ENCODE data around the gene KHNYN.

KHNYN gene

GRCh38 chr14:24425704-24426103, 4.0 kb upstream of the KHNYN start:
- no peak for DNase-seq

DNA sequence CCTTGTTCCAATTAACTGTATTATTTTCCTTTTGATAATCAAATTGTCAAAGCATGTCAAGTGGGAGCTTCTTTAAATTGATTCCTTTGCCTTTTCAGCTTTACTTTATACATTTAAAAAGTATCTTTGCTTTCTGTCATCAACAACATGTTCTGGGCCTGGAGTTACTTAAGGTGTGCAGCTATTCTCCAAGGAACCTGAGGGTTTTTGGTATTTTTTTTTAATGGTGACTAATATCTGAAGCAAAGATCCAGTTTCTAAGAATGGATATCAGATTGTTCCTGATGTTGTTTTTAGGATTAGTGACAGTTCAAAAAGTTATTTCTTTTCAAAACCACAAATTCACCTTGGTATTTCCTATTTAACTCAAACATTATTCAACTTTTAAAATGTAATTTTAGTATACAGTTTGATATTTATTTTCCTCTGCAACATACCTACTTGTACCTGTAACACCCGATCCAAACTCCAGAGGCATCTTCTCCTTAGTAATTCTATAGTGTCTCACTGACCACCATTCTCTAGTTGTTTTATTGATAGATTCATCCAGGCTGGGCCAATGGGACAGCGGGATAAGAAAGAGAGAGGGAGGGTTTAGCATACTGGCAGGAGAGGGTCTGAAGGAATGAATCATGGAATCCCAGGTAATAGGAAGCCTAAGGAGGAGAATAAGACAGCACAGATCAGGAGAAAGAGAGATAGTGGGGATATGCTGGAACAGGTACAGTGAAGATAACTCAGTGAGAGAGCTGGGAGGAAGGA, 3.4 kb upstream of the KHNYN start:
- no peak for DNase-seq

GRCh38 chr14:24426912-24427536, 2.7 kb upstream of the KHNYN start:
- no peak for DNase-seq

GRCh38 chr14:24427537-24428508, 1.9 kb upstream of the KHNYN start:
- no peak for DNase-seq

- DNase-seq = no peak
These were observed 943 bp upstream of the KHNYN start for GRCh38 chr14:24428628-24429394.

GRCh38 chr14:24430143-24430681, 458 bp downstream of the KHNYN start:
- DNase-seq = peak; percentile 43

DNA sequence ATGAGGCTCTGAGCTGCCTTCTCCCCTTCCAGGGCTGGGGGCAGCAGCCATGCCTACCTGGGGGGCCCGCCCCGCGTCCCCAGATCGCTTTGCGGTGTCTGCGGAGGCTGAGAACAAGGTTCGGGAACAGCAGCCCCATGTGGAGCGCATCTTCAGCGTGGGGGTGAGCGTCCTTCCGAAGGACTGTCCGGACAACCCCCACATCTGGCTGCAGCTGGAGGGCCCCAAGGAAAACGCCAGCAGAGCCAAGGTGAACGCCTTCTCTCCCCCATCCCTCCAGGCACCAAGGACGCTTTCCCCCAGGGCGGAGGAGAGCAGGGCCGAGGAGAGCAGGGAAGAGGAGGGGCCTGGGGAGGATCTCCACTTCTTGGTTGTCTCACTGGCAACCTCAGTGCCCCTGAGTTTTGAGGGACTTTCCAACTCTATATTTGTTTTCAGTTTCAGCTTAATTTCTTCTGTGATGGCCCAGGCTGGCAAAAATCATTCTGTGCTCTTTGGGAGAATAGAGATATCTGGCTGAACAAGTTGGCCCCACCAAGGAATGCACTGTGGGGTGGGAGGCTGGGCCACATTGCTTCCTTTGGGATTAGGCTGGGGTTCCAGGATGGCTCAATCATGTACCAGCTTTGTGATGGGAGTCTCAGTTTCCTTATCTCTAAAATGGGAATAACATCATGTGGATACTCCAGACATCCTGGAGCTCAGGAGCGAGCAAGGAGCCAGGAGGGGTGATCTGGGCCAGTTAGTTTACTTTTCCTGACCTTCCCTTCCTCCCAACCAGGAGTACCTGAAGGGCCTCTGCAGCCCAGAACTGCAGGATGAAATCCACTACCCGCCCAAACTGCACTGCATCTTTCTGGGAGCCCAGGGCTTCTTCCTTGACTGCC, 1.2 kb downstream of the KHNYN start:
- DNase-seq = no peak

GRCh38 chr14:24431569-24432258, 2.0 kb downstream of the KHNYN start:
- DNase-seq = peak; percentile 88

DNA sequence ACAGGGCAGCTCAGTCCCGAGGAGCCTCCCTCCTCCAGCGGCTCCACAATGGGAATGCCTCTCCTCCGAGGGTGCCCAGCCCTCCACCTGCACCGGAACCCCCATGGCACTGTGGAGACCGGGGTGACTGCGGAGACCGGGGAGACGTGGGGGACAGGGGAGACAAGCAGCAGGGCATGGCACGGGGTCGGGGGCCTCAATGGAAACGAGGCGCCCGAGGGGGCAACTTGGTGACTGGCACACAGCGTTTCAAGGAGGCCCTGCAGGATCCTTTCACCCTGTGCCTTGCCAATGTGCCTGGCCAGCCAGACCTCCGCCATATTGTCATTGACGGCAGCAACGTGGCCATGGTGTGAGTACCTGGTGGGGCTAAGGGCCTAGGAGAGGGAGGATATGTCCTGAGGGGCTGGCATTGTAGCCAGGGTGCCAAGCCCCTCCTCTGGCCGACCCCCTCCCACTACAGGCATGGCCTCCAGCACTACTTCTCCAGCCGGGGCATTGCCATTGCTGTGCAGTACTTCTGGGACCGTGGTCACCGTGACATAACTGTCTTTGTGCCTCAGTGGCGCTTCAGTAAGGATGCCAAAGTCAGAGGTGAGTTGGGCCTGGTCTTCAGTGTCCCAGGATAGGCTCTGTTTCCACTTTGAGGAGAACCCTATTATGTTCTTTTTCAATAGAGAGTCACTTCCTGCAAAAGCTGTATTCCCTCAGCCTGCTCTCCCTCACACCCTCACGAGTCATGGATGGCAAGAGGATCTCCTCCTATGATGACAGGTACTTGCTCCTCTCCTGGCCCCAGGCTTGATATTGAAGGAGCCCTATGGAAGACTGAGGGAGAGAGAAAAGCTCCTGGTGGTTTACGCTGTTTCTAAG, 2.7 kb downstream of the KHNYN start:
- no peak for DNase-seq

DNA sequence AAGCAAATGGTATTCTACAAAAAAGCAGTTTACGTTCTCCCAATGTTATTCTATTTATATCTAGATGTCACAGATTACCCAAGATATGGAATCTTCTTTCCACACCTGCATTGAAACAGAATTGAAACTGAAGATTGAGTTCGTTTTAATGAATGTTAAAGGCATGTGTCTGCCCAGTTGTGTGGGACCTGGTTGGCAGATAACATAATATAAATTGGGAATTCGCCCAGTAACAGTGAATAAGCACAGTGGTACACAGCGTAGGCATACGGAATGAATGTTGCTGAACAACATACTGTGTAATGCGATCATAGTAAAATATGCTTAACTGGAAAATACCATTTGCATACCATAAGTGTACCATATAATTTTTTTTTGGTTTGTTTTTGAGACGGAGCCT, 4.3 kb downstream of the KHNYN start:
- no peak for DNase-seq

GRCh38 chr14:24434676-24435075, 4.9 kb downstream of the KHNYN start:
- no peak for DNase-seq

DNA sequence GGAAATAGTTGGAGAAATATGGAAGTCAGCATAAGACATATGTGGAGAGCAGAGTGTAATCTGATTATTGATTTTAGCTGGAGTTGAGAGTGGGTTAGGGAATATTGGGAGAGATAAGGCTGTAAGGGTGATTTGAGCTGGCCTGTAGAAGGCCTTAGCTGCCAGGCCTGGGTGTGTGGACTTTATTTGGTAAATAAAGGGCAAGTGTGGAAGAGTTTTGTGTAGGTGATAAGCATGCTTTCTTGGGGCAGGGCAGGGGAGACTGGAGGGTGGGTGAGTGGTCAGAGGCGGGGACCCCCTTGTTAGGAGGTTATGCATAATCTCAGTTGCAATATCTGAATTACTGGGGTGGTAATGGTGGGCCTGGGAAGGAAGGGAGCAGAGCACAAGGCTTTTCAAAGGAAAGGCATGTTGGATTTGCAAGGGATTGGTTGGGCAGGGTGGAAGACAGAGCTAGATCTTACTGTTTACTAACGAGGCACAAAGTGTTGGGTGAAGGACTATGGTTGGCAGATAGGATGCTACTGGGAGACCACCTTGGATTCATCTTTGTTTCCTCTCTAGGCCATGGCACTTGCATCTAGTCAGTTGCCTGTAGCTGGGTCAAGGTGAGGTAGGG, 5.5 kb downstream of the KHNYN start:
- DNase-seq = no peak

DNA sequence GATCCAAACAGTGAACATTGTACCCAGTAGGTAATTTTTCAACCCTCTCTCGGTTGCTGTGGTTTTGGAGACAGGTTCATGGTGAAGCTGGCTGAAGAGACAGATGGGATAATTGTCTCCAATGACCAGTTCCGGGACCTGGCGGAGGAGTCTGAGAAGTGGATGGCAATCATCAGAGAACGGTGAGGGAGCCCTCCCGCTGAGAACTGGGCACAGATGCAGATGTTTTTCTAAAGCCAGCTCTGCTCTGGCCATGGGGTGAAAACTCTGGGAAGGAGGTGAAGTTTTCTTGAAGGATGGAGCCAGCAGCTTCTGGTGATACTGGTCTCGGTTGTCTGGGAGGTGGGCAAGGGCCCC, 6.2 kb downstream of the KHNYN start:
- DNase-seq = no peak

DNA sequence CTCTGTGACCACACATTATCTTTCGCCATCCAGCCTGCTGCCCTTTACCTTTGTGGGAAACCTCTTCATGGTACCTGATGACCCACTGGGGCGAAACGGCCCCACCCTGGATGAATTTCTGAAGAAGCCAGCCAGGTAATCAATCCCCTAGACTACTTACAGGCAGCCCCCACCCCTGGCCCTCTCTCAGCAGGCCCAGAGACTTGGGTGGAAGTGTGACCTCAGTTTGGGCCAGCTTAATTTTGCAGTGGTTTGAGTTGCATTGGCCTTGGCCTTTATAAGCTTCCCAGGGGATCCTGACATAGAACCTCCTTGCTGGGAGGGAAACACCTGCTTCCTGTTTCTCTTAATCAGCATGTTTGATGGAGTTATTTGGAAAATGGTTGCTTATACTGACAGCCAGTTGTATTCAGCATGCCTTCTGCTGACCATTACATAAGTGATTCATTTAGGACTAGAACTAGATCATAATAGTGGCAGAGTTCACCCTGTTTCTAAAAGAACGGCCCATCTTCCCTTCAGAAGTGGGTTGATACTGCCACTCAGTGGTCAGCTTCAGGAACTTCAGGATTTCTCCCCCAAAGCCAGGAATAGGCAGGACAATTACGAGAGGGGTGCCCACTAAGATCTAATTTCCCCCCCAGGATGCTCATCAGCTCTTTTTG, 6.7 kb downstream of the KHNYN start:
- DNase-seq = peak; percentile 72

GRCh38 chr14:24437020-24437735, 7.4 kb downstream of the KHNYN start:
- DNase-seq = peak; percentile 16

DNA sequence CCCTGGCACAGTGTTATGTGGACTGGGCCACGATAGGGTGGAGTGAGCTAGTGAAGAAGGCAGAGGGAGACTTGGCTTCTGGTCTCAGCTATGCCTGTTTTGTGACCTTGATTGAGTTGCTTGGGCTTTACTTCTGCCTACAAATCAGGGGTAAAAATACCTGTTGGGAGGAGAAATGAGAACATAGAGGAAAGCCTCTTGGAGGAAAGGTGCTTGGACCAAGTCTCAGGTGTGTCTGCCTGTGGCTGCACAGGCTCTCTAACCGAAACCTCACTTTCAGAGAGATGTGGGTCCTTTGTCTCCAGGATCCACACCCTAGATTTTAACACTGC, 7.9 kb downstream of the KHNYN start:
- no peak for DNase-seq

DNA sequence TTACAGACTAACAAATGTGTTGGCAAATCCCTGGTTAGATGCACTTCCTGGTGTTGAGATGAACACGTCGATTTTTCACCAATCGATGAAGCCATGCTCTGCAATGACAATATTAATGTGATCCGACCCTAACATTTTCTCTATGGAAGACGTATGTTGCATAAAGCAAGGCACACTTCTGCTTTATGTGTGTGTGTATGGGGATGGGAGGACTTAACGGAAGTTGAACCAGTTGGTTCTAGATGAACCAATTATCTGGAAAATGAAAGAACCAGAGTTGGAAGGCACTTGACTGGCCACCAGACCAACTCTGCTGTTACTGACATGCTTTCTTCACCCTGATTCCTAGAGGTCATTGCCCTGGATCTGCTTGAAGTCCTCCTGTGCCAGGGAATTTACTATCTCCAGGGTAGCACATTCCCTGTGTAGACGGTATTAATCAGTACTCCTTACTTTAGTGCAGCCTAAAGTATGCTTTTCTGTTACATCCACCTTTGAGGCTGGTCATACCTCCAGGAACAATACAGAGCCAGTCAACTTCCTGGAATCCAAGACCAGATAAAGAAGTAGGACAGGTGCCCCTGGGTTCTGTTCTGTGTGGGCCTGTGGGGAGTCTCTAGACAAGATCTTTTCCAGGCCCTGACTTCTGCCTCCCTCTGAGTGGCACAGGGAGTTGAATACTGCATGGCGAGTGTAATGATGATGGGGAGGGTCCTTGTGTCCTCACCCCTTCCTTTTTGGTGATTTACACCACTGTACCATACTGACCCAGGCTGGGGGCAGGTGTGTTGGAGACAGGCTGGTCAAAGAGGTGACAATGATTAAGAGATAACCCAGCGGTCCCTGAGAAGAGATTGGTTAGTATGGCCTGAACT, 8.7 kb downstream of the KHNYN start:
- DNase-seq = no peak

All from KG1 (cell line).